IMR-90 (cell line): ENCODE results near the gene NPB. TPM values are rescaled to one million over a fixed set of nuclear protein-coding genes. Genes with fewer than 3 reads are reported as not detected.
A peak's percentile ranks its signal among the peaks of the same experiment; 100 is the strongest.

Source experiments
- ATAC-seq: fragments of 200-7000 bp; cut with Tn5 transposase; 2 replicates; pipeline ENCODE4 v1.9.1; 2020; ENCODE audit warnings: low read depth, mild to moderate bottlenecking, moderate library complexity
- BruUV-seq: library from RNA; stranded (reverse); fragments of 400-500 nt; replicated peaks from 2 replicates; lab custom pipeline; 2021; lab: Mats Ljungman, UMichigan
- CTCF ChIA-PET: fragments of 300-600 bp; formaldehyde crosslinking; extraction: SDS; loops from one replicate; lab custom pipeline; 2021; ENCODE audit warnings: antibody characterized with exemption; lab: Yijun Ruan, JAX
- POLR2A ChIA-PET: fragments of 300-600 bp; sonication (Branson Sonifier 250); formaldehyde crosslinking; loops from one replicate; lab custom pipeline; 2022; ENCODE audit warnings: antibody characterized with exemption; ENCODE audit not compliant: unreplicated experiment; lab: Charles Lee
- DNase-seq: peaks from one replicate; pipeline ENCODE4 v3.0.0; 2013
- H2AFZ ChIP-seq: replicated peaks from 2 replicates; pipeline ENCODE3; 2013; ENCODE audit warnings: low read length, mild to moderate bottlenecking; ENCODE audit not compliant: poor library complexity
- H2AK5ac ChIP-seq: 2 replicates; pipeline ENCODE4 v1.6.1; 2013; ENCODE audit warnings: low read depth, low read length, inconsistent platforms
- H2AK9ac ChIP-seq: replicated peaks from 2 replicates; pipeline ENCODE3; 2013; ENCODE audit warnings: mild to moderate bottlenecking, low read depth, low read length, moderate library complexity; ENCODE audit not compliant: poor library complexity
- H2BK120ac ChIP-seq: 2 replicates; pipeline ENCODE4 v1.6.1; 2013; ENCODE audit warnings: low read depth, low read length, inconsistent platforms
- H2BK15ac ChIP-seq: 3 replicates; pipeline ENCODE4 v1.6.1; 2013; ENCODE audit warnings: low read depth, low read length, inconsistent platforms
- H2BK20ac ChIP-seq: 2 replicates; pipeline ENCODE4 v1.6.1; 2013; ENCODE audit warnings: low read depth, mild to moderate bottlenecking, inconsistent platforms, low read length, moderate library complexity
- H2BK5ac ChIP-seq: 2 replicates; pipeline ENCODE4 v1.6.1; 2013; ENCODE audit warnings: mild to moderate bottlenecking, low read depth, low read length, inconsistent platforms; ENCODE audit not compliant: poor library complexity, severe bottlenecking
- H3K14ac ChIP-seq: replicated peaks from 2 replicates; pipeline ENCODE4 v1.6.1; 2013; ENCODE audit warnings: low read depth, low read length, inconsistent platforms
- H3K18ac ChIP-seq: 2 replicates; pipeline ENCODE4 v1.6.1; 2013; ENCODE audit warnings: low read depth, low read length, control low read depth
- H3K23ac ChIP-seq: 2 replicates; pipeline ENCODE4 v1.6.1; 2013; ENCODE audit warnings: low read depth, low read length, inconsistent platforms
- H3K27ac ChIP-seq: 2 replicates; pipeline ENCODE4 v1.5.1; 2013; ENCODE audit warnings: mild to moderate bottlenecking, control low read depth, low read length; ENCODE audit not compliant: insufficient read depth
- H3K27me3 ChIP-seq: 2 replicates; pipeline ENCODE4 v1.6.1; 2013; ENCODE audit warnings: low read length; ENCODE audit not compliant: control insufficient read depth, insufficient read depth
- H3K36me3 ChIP-seq: 2 replicates; pipeline ENCODE4 v1.6.1; 2013; ENCODE audit warnings: low read length, mixed read lengths; ENCODE audit not compliant: control insufficient read depth, insufficient read depth
- H3K4ac ChIP-seq: 2 replicates; pipeline ENCODE4 v1.6.1; 2013; ENCODE audit warnings: low read depth, low read length, inconsistent platforms
- H3K4me1 ChIP-seq: 2 replicates; pipeline ENCODE4 v1.6.1; 2013; ENCODE audit warnings: low read length, mixed read lengths; ENCODE audit not compliant: control insufficient read depth, insufficient read depth
- H3K4me2 ChIP-seq: 2 replicates; pipeline ENCODE4 v1.6.1; 2013; ENCODE audit warnings: low read depth, mild to moderate bottlenecking, control low read depth, low read length, moderate library complexity
- H3K4me3 ChIP-seq: 2 replicates; pipeline ENCODE4 v1.5.1; 2013; ENCODE audit warnings: low read depth, mild to moderate bottlenecking, control low read depth, low read length, moderate library complexity; ENCODE audit not compliant: insufficient read depth
- H3K56ac ChIP-seq: 2 replicates; pipeline ENCODE4 v1.6.1; 2013; ENCODE audit warnings: low read length, inconsistent platforms; ENCODE audit not compliant: insufficient read depth; ENCODE audit errors: extremely low read depth
- H3K79me1 ChIP-seq, 2 experiments: 2 replicates each; pipeline ENCODE4 v1.6.1; 2013; ENCODE audit warnings: low read length in 2 of 2, inconsistent platforms in 1 of 2, low read depth in 1 of 2
- H3K9ac ChIP-seq: 2 replicates; pipeline ENCODE4 v1.6.1; 2013; ENCODE audit warnings: low read depth, low read length, control low read depth
- H3K9me1 ChIP-seq: 2 replicates; pipeline ENCODE4 v1.6.1; 2013; ENCODE audit warnings: low read length, inconsistent platforms; ENCODE audit not compliant: insufficient read depth
- H3K9me3 ChIP-seq: 2 replicates; pipeline ENCODE4 v1.6.1; 2013; ENCODE audit warnings: low read length; ENCODE audit not compliant: control insufficient read depth, insufficient read depth
- H4K20me1 ChIP-seq: 2 replicates; pipeline ENCODE4 v1.6.1; 2013; ENCODE audit warnings: low read length, inconsistent platforms; ENCODE audit not compliant: insufficient read depth
- H4K5ac ChIP-seq: 2 replicates; pipeline ENCODE4 v1.6.1; 2013; ENCODE audit warnings: mild to moderate bottlenecking, low read depth, low read length, control low read depth
- H4K8ac ChIP-seq, 2 experiments: 2 replicates each; pipeline ENCODE4 v1.6.1; 2013; ENCODE audit warnings: low read depth in 2 of 2, low read length in 2 of 2, control low read depth in 1 of 2, inconsistent platforms in 1 of 2
- H4K91ac ChIP-seq: 2 replicates; pipeline ENCODE4 v1.6.1; 2013; ENCODE audit warnings: low read depth, low read length, inconsistent platforms; ENCODE audit not compliant: insufficient read depth
- BHLHE40 ChIP-seq: fragments of 150-350 bp; IDR thresholded peaks from 2 replicates; pipeline ENCODE4 v1.6.1; 2016; ENCODE audit warnings: mild to moderate bottlenecking, low read depth, low read length
- CHD1 ChIP-seq: IDR thresholded peaks from 2 replicates; pipeline ENCODE4 v1.6.1; 2012; ENCODE audit warnings: low read depth, low read length, improper control_type of control experiment
- FOS ChIP-seq: fragments of 150-350 bp; IDR thresholded peaks from 2 replicates; pipeline ENCODE4 v1.6.1; 2016; ENCODE audit warnings: low read depth, low read length
- MAFK ChIP-seq: IDR thresholded peaks from 2 replicates; pipeline ENCODE4 v1.6.1; 2012; ENCODE audit warnings: low read depth, low read length, improper control_type of control experiment
- MAZ ChIP-seq: IDR thresholded peaks from 2 replicates; pipeline ENCODE4 v1.6.1; 2012; ENCODE audit warnings: low read depth, mild to moderate bottlenecking, low read length, improper control_type of control experiment, moderate library complexity, borderline replicate concordance
- MXI1 ChIP-seq: IDR thresholded peaks from 2 replicates; pipeline ENCODE4 v1.6.1; 2012; ENCODE audit warnings: low read depth, mild to moderate bottlenecking, low read length, moderate library complexity, borderline replicate concordance
- POLR2A ChIP-seq: IDR thresholded peaks from 2 replicates; pipeline ENCODE4 v1.6.1; 2012; ENCODE audit warnings: mild to moderate bottlenecking, low read depth, low read length
- RCOR1 ChIP-seq: IDR thresholded peaks from 2 replicates; pipeline ENCODE4 v1.6.1; 2012; ENCODE audit warnings: mild to moderate bottlenecking, low read length, improper control_type of control experiment; ENCODE audit not compliant: insufficient replicate concordance
- RFX5 ChIP-seq: IDR thresholded peaks from 2 replicates; pipeline ENCODE4 v1.8.0; 2012; ENCODE audit warnings: low read depth, mild to moderate bottlenecking, low read length, moderate library complexity
- USF2 ChIP-seq: fragments of 150-350 bp; IDR thresholded peaks from 2 replicates; pipeline ENCODE4 v1.6.1; 2017; ENCODE audit warnings: mild to moderate bottlenecking, antibody characterized with exemption, low read length, low read depth
- WGBS, 2 experiments: methylation state at CpG; one replicate each; pipeline versions ENCODE4 v1.1.5 to v1.1.7; 2013; ENCODE audit warnings: missing lambda C conversion rate in 2 of 2; ENCODE audit not compliant: insufficient read length in 1 of 2; ENCODE audit errors: extremely low coverage in 2 of 2; 5-methylcytosine and 5-hydroxymethylcytosine counted together
- dilution Hi-C: fragments of 300-500 bp; cut with HindIII; formaldehyde crosslinking; loops from one replicate; pipeline ENCODE4 v1.14.3; 2018; ENCODE audit warnings: low sequenced_read_pairs; ENCODE audit not compliant: unreplicated experiment
- in situ Hi-C: fragments of 300-500 bp; cut with MboI; formaldehyde crosslinking; loops from 3 replicates; pipeline ENCODE4 v1.14.3; 2019; ENCODE audit warnings: low sequenced_read_pairs, inconsistent platforms, mixed read lengths
- intact Hi-C: fragments of 100-400 bp; cut with micrococcal nuclease; formaldehyde crosslinking; loops from 2 replicates; pipeline ENCODE4 v1.10.0; 2022
- polyA plus RNA-seq, 3 experiments: library from polyadenylated mRNA; depleted of rRNA; stranded (reverse); fragments of >200 nt; gene quantifications; 2 replicates each; pipeline ENCODE4 v1.2.3, GENCODE V29; 2012; ENCODE audit warnings: low replicate concordance in 1 of 3
- total RNA-seq: library from RNA; depleted of rRNA; stranded (reverse); fragments of >200 nt; gene quantifications from 2 replicates; pipeline ENCODE4 v1.2.3, GENCODE V29; 2012
- TF ChIP-seq, protein P1 (sequence below): conservative IDR thresholded peaks from 2 replicates; pipeline ENCODE4 v1.5.1; 2012; ENCODE audit warnings: mild to moderate bottlenecking, low read depth, low read length, improper control_type of control experiment

The NPB gene
- total and polyA plus RNA-seq, 2 of the 4 experiments (the other 2 are of a cell fraction): 0.51 TPM; not detected in 1

DNA sequence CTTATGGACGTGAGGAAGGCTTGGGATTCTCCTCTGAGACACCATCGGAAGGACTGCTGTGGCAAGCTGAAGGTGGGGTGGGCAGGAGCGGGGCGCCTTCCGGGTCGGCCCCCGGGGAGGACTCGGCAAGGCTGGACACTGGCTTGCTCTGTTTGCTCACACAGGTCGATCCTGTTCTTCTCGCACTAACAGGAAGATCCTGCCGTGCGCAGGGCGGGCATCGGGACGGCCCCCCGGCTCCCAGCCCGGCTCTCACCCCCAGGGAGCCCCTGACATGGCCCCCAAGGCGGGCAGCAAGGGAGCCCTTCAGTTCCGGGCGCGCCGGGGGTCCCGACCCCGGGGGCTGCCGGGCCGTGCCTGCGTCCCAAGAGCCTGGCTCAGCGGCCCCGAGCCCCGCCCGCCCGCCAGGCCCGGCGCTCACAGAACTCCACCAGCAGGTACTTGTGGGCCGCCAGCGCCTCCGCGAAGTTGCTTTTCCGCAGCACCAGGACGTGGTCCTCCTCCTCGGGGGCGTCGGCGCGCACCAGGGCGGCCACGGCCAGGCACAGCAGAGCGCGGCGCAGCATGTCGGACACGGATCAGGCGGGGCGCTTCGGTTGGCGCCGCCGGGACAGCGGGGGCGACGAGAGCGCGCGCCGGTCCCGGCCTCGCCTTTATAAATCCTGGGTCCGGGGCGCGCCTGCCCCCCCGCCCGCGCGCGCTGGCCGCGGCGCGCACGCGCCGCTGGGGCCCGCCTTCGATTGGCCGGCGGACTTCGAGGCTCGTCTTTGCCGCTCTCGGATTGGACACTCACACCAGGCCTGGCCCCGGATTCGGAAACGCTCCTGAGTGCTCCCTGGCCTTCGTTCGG is 41.9 kb upstream of the NPB start, which contains the start of gene P4HB:
Gene P4HB, minus strand, starts transcription at position 630 of the 850 bp plus-strand sequence. Its CDS starts 64 bp downstream, at position 566.
- BruUV-seq: no TSS peak
- peak within 1 kb of the TSS; percentile 99 for H4K91ac ChIP-seq
- dilution Hi-C loops (no loop called here), intact Hi-C loops (no loop called here), in situ Hi-C loops (no loop called here)
- peaks cover 50% of the 10 kb centered on the region for H4K20me1 ChIP-seq
- H3K4me1 ChIP-seq: peaks cover 18% of the 10 kb centered on the region
- ATAC-seq: peak; percentile 85
- CTCF ChIA-PET: no interaction called here
- H2AFZ ChIP-seq: peak within 1 kb of the TSS; percentile 92
- peak within 1 kb of the TSS; percentile 97 for H2BK5ac ChIP-seq
- no peak within 1 kb of the TSS for H2BK20ac ChIP-seq
- H2BK15ac ChIP-seq: peak within 1 kb of the TSS; percentile 49; the same call in 1 of the 3 replicates
- peak within 1 kb of the TSS; percentile 83 for H3K18ac ChIP-seq
- peak within 1 kb of the TSS; percentile 98 for H3K4ac ChIP-seq
- H3K4me3 ChIP-seq: peak within 1 kb of the TSS; percentile 82
- no peak for DNase-seq
- peaks cover 18% of the 10 kb centered on the region for H3K9me1 ChIP-seq
- POLR2A ChIA-PET: interaction anchor here (0.6 kb wide), 1 partner anchor 129 kb away, joined by 4 read pairs; no protein-coding TSS in a partner anchor
- peaks cover 23 to 68% of the 10 kb centered on the region in 2 experiments for H3K79me1 ChIP-seq
- H2AK9ac ChIP-seq: peak within 1 kb of the TSS; percentile 97
- no peaks in the 10 kb centered on the region for H3K9me3 ChIP-seq
- no peaks in the 10 kb centered on the region for H3K27me3 ChIP-seq
- H3K36me3 ChIP-seq: peaks cover 37% of the 10 kb centered on the region
- H3K27ac ChIP-seq: peak within 1 kb of the TSS; percentile 95
- H2AK5ac ChIP-seq: peak within 1 kb of the TSS; percentile 100
- TF ChIP-seq, protein P1, sequence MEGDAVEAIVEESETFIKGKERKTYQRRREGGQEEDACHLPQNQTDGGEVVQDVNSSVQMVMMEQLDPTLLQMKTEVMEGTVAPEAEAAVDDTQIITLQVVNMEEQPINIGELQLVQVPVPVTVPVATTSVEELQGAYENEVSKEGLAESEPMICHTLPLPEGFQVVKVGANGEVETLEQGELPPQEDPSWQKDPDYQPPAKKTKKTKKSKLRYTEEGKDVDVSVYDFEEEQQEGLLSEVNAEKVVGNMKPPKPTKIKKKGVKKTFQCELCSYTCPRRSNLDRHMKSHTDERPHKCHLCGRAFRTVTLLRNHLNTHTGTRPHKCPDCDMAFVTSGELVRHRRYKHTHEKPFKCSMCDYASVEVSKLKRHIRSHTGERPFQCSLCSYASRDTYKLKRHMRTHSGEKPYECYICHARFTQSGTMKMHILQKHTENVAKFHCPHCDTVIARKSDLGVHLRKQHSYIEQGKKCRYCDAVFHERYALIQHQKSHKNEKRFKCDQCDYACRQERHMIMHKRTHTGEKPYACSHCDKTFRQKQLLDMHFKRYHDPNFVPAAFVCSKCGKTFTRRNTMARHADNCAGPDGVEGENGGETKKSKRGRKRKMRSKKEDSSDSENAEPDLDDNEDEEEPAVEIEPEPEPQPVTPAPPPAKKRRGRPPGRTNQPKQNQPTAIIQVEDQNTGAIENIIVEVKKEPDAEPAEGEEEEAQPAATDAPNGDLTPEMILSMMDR: no peak
- TF ChIP-seq FOS (no peak), MXI1 (peak; percentile 65; the same call in 1 of the 2 replicates), RCOR1 (no peak), MAZ (peak; percentile 55), POLR2A (peak; percentile 99), RFX5 (no peak), USF2 (peak; percentile 44), BHLHE40 (no peak), MAFK (no peak), CHD1 (peak; percentile 68; the same call in 1 of the 2 replicates)
- peak within 1 kb of the TSS; percentile 99 for H3K14ac ChIP-seq
- H3K56ac ChIP-seq: peak within 1 kb of the TSS; percentile 98
- peak within 1 kb of the TSS; percentile 99 for H4K8ac ChIP-seq
- WGBS, 2 experiments: 0% methylated on average over 51 of the region's 95 CpGs; no CpG with 5 or more reads in 1 of the 2 experiments
- H4K5ac ChIP-seq: peak within 1 kb of the TSS; percentile 95
- H3K9ac ChIP-seq: peak within 1 kb of the TSS; percentile 94
- peak within 1 kb of the TSS; percentile 98 for H3K4me2 ChIP-seq
- H2BK120ac ChIP-seq: peak within 1 kb of the TSS; percentile 67; the same call in 1 of the 2 replicates
- H3K23ac ChIP-seq: peak within 1 kb of the TSS; percentile 96
